Measurements from ENCODE around the gene GPR146. TPM values are rescaled to one million over a fixed set of nuclear protein-coding genes. Genes with fewer than 3 reads are reported as not detected.

The GPR146 gene
- total RNA-seq, 4 donors from 2014 or later, result 12.5 to 30.8 (median 25.5) TPM

DNA sequence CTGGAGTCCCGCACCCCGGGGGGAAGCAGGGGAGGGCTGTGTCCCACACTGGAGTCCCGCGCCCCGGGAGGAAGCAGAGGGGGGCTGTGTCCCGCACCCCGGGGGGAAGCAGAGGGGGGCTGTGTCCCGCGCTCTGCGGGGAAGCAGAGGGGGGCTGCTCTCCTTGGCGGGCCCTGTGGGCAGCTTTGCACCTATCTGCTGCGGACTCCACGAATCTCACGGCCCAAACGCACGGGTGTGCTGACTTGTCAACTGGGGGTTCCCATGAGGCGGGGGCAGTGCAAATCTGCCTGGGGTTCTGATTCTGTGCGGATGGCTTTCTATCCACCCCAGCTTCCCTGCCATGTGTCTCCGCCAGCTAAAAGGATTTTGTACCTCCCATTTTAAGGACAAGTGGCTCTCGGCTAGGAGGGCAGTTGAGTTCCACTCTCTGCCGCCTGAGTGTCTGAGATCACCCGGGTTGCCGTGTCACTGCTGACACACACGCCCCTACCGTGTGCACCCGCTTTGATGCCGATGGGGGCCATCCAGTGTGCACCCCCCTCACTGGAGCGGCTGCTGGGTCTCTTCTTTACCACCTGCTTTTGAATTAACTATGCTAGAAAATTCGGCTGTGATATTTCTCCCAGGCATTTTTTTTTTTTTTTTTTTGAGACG, 64.0 kb downstream of the GPR146 start:
- WGBS, result 83% methylated on average over 27 of the region's 30 CpGs
- H3K36me3 ChIP-seq, result peaks cover 0 to 7% (median 0%) of the 10 kb centered on the region in 4 donors
- no peak for DNase-seq (ENCODE audit: extremely low spot score)
- no peak for TF ChIP-seq POLR2A (IDR thresholded peaks at IDR 0.05; ENCODE audit: low read depth)
- no peak for TF ChIP-seq EP300 (IDR thresholded peaks at IDR 0.05)
- TF ChIP-seq POLR2AphosphoS5 (IDR thresholded peaks at IDR 0.05), result no peak
- no peaks in the 10 kb centered on the region for H3K27me3 ChIP-seq
- intact Hi-C loops (cut with DNase I), result no loop called here
- H3K4me1 ChIP-seq, result no peaks in the 10 kb centered on the region
- no peak overlapping the region for H3K4me3 ChIP-seq
- no peaks in the 10 kb centered on the region for H3K9me3 ChIP-seq
- H3K27ac ChIP-seq (replicated peaks in 1 of 4), result no peak overlapping the region

Small RNA genes within 50 kb of the gene (small RNA-seq; reads per million reads assigned to genes)
- gene MIR339, result 5.6 to 6.9 (median 6.8) reads per million in 3 donors

Other genes starting within 250 kb of the GPR146 start
- 100 to 1,000 TPM; 132 to 149 (median 147) TPM for gene SUN1, start 212.1 kb upstream of the GPR146 start, total RNA-seq
- gene GET4, start 168.0 kb upstream of the GPR146 start, total RNA-seq, result 10 to 100 TPM; 24.7 to 41.3 (median 35.2) TPM
- gene ADAP1, start 89.9 kb upstream of the GPR146 start, total RNA-seq, result 10 to 100 TPM; 41.9 to 94.2 (median 78.3) TPM
- gene COX19, start 69.0 kb upstream of the GPR146 start, total RNA-seq, result 10 to 100 TPM in 2 of 4 donors, 1 to 10 TPM in 2; 6.3 to 13.3 (median 9.7) TPM
- under 1 TPM in 2 of 4 donors, not detected in 2; 0.23 to 0.66 TPM for gene CYP2W1, start 61.4 kb upstream of the GPR146 start, total RNA-seq
- gene GPER1, start 43.6 kb downstream of the GPR146 start, total RNA-seq, result 10 to 100 TPM in 2 of 4 donors, 1 to 10 TPM in 2; 4.6 to 19.9 (median 11.0) TPM
- gene ZFAND2A, start 115.7 kb downstream of the GPR146 start, total RNA-seq, result 10 to 100 TPM; 24.3 to 27.5 (median 25.5) TPM
- gene UNCX, start 188.3 kb downstream of the GPR146 start, total RNA-seq, result not detected

All from esophagus muscularis mucosa (tissue), 4 donors.